ENCODE results near the gene SIM2. TPM values are rescaled to one million over a fixed set of nuclear protein-coding genes. Genes with fewer than 3 reads are reported as not detected.

Gene SIM2
- total RNA-seq, 4 donors from 2014 or later, result not detected

DNA sequence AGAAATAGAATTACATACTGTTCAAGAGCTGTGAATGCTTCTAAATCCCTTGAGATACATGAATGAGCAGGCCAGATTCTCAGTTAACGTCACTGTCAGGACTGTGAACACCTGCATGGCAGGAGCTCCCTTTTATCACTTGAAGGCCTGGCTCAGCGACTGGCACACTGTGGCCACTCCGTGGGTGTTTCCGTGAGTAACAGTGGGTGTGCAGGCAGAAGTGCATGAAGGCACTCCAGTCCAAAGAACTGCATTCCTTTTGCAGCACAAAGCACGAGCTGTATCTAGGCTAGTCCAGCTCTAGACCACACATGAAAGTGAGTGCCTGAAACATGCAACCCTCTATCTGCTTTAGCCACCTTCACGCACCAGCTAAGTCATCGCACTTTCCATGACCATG lies 9.6 kb upstream of the SIM2 start:
- no peak overlapping the region for H3K27ac ChIP-seq
- no peaks in the 10 kb centered on the region for H3K36me3 ChIP-seq
- peaks cover 0 to 15% (median 0%) of the 10 kb centered on the region in 4 donors for H3K4me1 ChIP-seq
- no peak overlapping the region for H3K4me3 ChIP-seq
- TF ChIP-seq CTCF (IDR thresholded peaks at IDR 0.05), result no peak
- TF ChIP-seq POLR2A (IDR thresholded peaks at IDR 0.05), result no peak
- no peaks in the 10 kb centered on the region for H3K9me3 ChIP-seq
- DNase-seq, result no peak
- H3K27me3 ChIP-seq, result peaks cover 0 to 33% of the 10 kb centered on the region in 2 donors

- H3K27me3 ChIP-seq, result peaks cover 0 to 42% of the 10 kb centered on the region in 2 donors
- H3K27ac ChIP-seq, result no peak overlapping the region
- TF ChIP-seq POLR2A (IDR thresholded peaks at IDR 0.05) (no peak), CTCF (IDR thresholded peaks at IDR 0.05) (no peak)
- no peak for DNase-seq
- H3K4me3 ChIP-seq, result no peak overlapping the region
- no peaks in the 10 kb centered on the region for H3K36me3 ChIP-seq
- H3K4me1 ChIP-seq, result peaks cover 0 to 15% (median 0%) of the 10 kb centered on the region in 4 donors
- H3K9me3 ChIP-seq, result no peaks in the 10 kb centered on the region
Measured at GRCh38 chr21:36690628-36691554, 8.0 kb upstream of the SIM2 start.

DNA sequence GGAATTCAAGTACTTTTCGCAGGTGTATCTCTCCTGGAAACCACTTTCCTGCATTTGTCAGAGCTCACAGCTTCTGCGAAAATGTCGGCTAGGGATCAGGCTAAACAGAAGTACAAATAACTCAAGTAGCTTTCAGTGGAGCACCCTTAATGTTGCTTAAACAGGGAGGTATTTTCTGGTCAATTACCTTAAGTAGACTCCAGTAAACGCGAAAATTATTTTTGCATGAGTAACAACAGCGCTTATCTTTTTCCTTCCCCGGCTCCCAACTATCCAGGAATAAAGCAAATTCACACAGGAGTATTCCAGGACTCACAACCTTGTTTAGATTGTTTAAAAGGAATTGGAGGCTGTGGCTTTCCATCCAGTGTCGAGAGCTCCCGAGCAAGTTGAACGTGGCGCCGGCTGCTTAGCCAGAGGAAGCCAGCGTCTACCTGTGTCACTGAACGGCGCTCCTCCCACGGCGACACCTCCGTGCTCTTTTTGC lies 7.3 kb upstream of the SIM2 start:
- no peak for DNase-seq
- Histone ChIP-seq H3K27me3 (peaks cover 0 to 50% of the 10 kb centered on the region in 2 donors), H3K9me3 (no peaks in the 10 kb centered on the region)

GRCh38 chr21:36692114-36692834 lies 6.6 kb upstream of the SIM2 start:
- H3K27me3 ChIP-seq, result peaks cover 0 to 56% of the 10 kb centered on the region in 2 donors
- H3K4me1 ChIP-seq, result peaks cover 0 to 18% (median 0%) of the 10 kb centered on the region in 4 donors
- H3K9me3 ChIP-seq, result no peaks in the 10 kb centered on the region
- no peak overlapping the region for H3K27ac ChIP-seq
- TF ChIP-seq CTCF (IDR thresholded peaks at IDR 0.05) (no peak), POLR2A (IDR thresholded peaks at IDR 0.05) (no peak)
- no peaks in the 10 kb centered on the region for H3K36me3 ChIP-seq
- DNase-seq, result no peak
- no peak overlapping the region for H3K4me3 ChIP-seq

More for the DNA sequence above, 7.3 kb upstream of the SIM2 start:
- no peak overlapping the region for H3K27ac ChIP-seq
- H3K36me3 ChIP-seq, result no peaks in the 10 kb centered on the region
- H3K4me1 ChIP-seq, result peaks cover 0 to 15% (median 0%) of the 10 kb centered on the region in 4 donors
- no peak for TF ChIP-seq CTCF (IDR thresholded peaks at IDR 0.05)
- no peak for TF ChIP-seq POLR2A (IDR thresholded peaks at IDR 0.05)
- H3K4me3 ChIP-seq, result no peak overlapping the region

GRCh38 chr21:36692835-36693488 lies 6.0 kb upstream of the SIM2 start:
- Histone ChIP-seq H3K36me3 (no peaks in the 10 kb centered on the region), H3K4me3 (no peak overlapping the region), H3K27ac (no peak overlapping the region), H3K27me3 (peaks cover 0 to 63% of the 10 kb centered on the region in 2 donors), H3K4me1 (peaks cover 0 to 25% (median 0%) of the 10 kb centered on the region in 4 donors), H3K9me3 (no peaks in the 10 kb centered on the region)
- no peak for DNase-seq
- TF ChIP-seq POLR2A (IDR thresholded peaks at IDR 0.05) (no peak), CTCF (IDR thresholded peaks at IDR 0.05) (no peak)
